Ascending aorta (tissue), 2 donors: Measurements from ENCODE around the gene HBS1L. TPM values are rescaled to one million over a fixed set of nuclear protein-coding genes. Genes with fewer than 3 reads are reported as not detected.

Experiments used
- DNase-seq, 2 donors: peaks; one replicate each; pipeline ENCODE4 v3.0.0-alpha.2; 2019; ENCODE audit warnings: low spot score in 2 of 2
- H3K27ac ChIP-seq, 2 donors: fragments of 200-600 bp; sonication (generic); one replicate each; pipeline ENCODE4 v1.5.1; 2016 to 2017; ENCODE audit warnings: mild to moderate bottlenecking in 1 of 2
- H3K27me3 ChIP-seq: fragments of 200-600 bp; sonication (generic); one replicate; pipeline ENCODE4 v1.5.1; 2017
- H3K36me3 ChIP-seq, 2 donors: fragments of 200-600 bp; sonication (generic); one replicate each; pipeline ENCODE4 v1.5.1; 2016
- H3K4me1 ChIP-seq, 2 donors: fragments of 200-600 bp; sonication (generic); one replicate each; pipeline ENCODE4 v1.5.1; 2016 to 2017; ENCODE audit warnings: mild to moderate bottlenecking in 1 of 2
- H3K4me3 ChIP-seq, 2 donors: fragments of 200-600 bp; sonication (generic); one replicate each; pipeline ENCODE4 v1.5.1; 2016 to 2017; ENCODE audit warnings: mild to moderate bottlenecking in 1 of 2
- H3K9me3 ChIP-seq, 2 donors: fragments of 200-600 bp; sonication (generic); one replicate each; pipeline ENCODE4 v1.5.1; 2016
- intact Hi-C: fragments of 100-400 bp; cut with DNase I; formaldehyde crosslinking; loops from one replicate; pipeline ENCODE4 v1.15.1; 2023
- total RNA-seq: library from RNA; depleted of rRNA; stranded (reverse); fragments of >200 nt; gene quantifications from one replicate; pipeline ENCODE4 v1.1.0, GENCODE V29; 2016
- TF ChIP-seq, protein P1 (sequence below), 3 experiments: fragments of 200-600 bp in 2 of 3; fragments of 450-650 bp in 1 of 3; sonication (generic) in 2 of 3; IDR thresholded peaks; one replicate each; pipeline ENCODE4 v1.5.1; 2016 to 2019; ENCODE audit warnings: antibody characterized with exemption in 3 of 3, mild to moderate bottlenecking in 1 of 3, moderate library complexity in 1 of 3

HBS1L gene
- total RNA-seq, 1 donor from 2014 or later: 9.8 TPM

DNA sequence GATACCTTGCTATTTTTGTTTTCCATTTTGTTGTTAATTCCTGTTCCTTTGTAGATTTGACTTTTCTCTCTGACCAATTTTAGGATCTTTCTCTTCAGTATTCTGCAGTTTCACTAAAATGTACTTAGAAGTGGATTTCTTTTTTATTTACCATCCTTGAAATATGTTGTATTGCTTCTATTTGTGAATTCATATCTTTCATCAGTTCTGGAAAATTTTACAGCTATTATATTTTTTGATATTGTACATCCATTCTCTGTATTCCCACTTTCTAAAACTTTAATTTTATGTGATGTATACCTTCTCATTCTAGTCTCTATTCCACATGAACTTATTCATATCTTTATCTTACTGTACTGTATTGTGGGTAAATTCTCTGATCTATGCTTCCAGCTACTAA, 95.0 kb downstream of the HBS1L start:
- no peak for DNase-seq
- no peaks in the 10 kb centered on the region for H3K27me3 ChIP-seq
- no peak overlapping the region for H3K4me3 ChIP-seq
- no peaks in the 10 kb centered on the region for H3K4me1 ChIP-seq
- H3K36me3 ChIP-seq: peaks cover 2 to 42% of the 10 kb centered on the region in 2 donors
- no peak overlapping the region for H3K27ac ChIP-seq
- intact Hi-C loops: no loop called here
- H3K9me3 ChIP-seq: peaks cover 0 to 6% of the 10 kb centered on the region in 2 donors
- TF ChIP-seq, protein P1, sequence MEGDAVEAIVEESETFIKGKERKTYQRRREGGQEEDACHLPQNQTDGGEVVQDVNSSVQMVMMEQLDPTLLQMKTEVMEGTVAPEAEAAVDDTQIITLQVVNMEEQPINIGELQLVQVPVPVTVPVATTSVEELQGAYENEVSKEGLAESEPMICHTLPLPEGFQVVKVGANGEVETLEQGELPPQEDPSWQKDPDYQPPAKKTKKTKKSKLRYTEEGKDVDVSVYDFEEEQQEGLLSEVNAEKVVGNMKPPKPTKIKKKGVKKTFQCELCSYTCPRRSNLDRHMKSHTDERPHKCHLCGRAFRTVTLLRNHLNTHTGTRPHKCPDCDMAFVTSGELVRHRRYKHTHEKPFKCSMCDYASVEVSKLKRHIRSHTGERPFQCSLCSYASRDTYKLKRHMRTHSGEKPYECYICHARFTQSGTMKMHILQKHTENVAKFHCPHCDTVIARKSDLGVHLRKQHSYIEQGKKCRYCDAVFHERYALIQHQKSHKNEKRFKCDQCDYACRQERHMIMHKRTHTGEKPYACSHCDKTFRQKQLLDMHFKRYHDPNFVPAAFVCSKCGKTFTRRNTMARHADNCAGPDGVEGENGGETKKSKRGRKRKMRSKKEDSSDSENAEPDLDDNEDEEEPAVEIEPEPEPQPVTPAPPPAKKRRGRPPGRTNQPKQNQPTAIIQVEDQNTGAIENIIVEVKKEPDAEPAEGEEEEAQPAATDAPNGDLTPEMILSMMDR (IDR thresholded peaks at IDR 0.05): no peak

DNA sequence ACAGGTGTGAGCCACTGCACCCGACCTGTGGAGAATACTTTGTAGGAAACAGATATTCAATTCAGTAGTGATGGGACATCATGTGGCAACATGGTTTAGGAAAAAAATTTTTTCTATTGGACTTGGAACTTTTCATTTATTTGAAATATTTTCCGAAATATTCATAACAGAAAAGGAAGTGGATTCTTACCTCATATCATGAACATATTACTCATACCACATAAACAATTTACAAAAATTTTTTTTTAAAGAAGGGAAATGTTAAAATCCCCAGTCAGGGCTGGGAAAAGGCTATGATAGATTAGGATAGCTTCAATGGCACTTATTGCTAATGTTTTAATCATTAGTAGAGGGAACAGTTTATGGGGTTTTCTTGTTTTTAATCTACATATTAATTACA, 97.9 kb downstream of the HBS1L start:
- Histone ChIP-seq H3K27ac (no peak overlapping the region), H3K4me3 (no peak overlapping the region), H3K27me3 (no peaks in the 10 kb centered on the region), H3K36me3 (peaks cover 2 to 16% of the 10 kb centered on the region in 2 donors), H3K4me1 (no peaks in the 10 kb centered on the region), H3K9me3 (peaks cover 0 to 6% of the 10 kb centered on the region in 2 donors)
- no peak for DNase-seq
- intact Hi-C loops: no loop called here
- TF ChIP-seq, protein P1 (IDR thresholded peaks at IDR 0.05): no peak

- no peak overlapping the region for H3K4me3 ChIP-seq
- H3K4me1 ChIP-seq: no peaks in the 10 kb centered on the region
- TF ChIP-seq, protein P1 (IDR thresholded peaks at IDR 0.05): no peak
- no peak overlapping the region for H3K27ac ChIP-seq
- H3K27me3 ChIP-seq: no peaks in the 10 kb centered on the region
- intact Hi-C loops: no loop called here
- peaks cover 0 to 12% of the 10 kb centered on the region in 2 donors for H3K36me3 ChIP-seq
- H3K9me3 ChIP-seq: peaks cover 0 to 6% of the 10 kb centered on the region in 2 donors
- no peak for DNase-seq
Observed at GRCh38 chr6:134956032-134956431, 98.6 kb downstream of the HBS1L start.

GRCh38 chr6:134954272-134955000, 100.2 kb downstream of the HBS1L start:
- no peaks in the 10 kb centered on the region for H3K4me1 ChIP-seq
- no peaks in the 10 kb centered on the region for H3K9me3 ChIP-seq
- no peaks in the 10 kb centered on the region for H3K27me3 ChIP-seq
- no peak overlapping the region for H3K4me3 ChIP-seq
- intact Hi-C loops: no loop called here
- TF ChIP-seq, protein P1 (IDR thresholded peaks at IDR 0.05): no peak
- peaks cover 0 to 4% of the 10 kb centered on the region in 2 donors for H3K36me3 ChIP-seq
- no peak for DNase-seq
- no peak overlapping the region for H3K27ac ChIP-seq

GRCh38 chr6:134951494-134952263, 102.9 kb downstream of the HBS1L start:
- Histone ChIP-seq H3K4me1 (no peaks in the 10 kb centered on the region), H3K36me3 (no peaks in the 10 kb centered on the region), H3K27ac (no peak overlapping the region), H3K9me3 (no peaks in the 10 kb centered on the region), H3K27me3 (no peaks in the 10 kb centered on the region), H3K4me3 (no peak overlapping the region)
- DNase-seq: no peak
- TF ChIP-seq, protein P1 (IDR thresholded peaks at IDR 0.05): no peak
- intact Hi-C loops: no loop called here
